NT2/D1 (cell line): ENCODE results near the gene NDUFC1.
A peak's percentile ranks its signal among the peaks of the same experiment; 100 is the strongest.

Source experiments
- DNase-seq: peaks from one replicate; pipeline ENCODE4 v3.0.0-alpha.2; 2011; ENCODE audit warnings: low read depth, low spot score
- H3K27me3 ChIP-seq: 2 replicates; pipeline ENCODE4 v1.6.0; 2011; ENCODE audit warnings: mild to moderate bottlenecking; ENCODE audit not compliant: insufficient read length, insufficient read depth
- H3K36me3 ChIP-seq: 2 replicates; pipeline ENCODE4 v1.6.1; 2011; ENCODE audit warnings: mild to moderate bottlenecking, low read length, mixed read lengths; ENCODE audit not compliant: insufficient read depth, insufficient read length
- H3K4me1 ChIP-seq: 2 replicates; pipeline ENCODE4 v1.5.1; 2011; ENCODE audit not compliant: insufficient read depth, insufficient read length
- H3K4me3 ChIP-seq: 2 replicates; pipeline ENCODE4 v1.5.1; 2011; ENCODE audit warnings: low read depth; ENCODE audit not compliant: insufficient read length
- H3K9ac ChIP-seq: 2 replicates; pipeline ENCODE4 v1.6.0; 2011; ENCODE audit warnings: low read depth; ENCODE audit not compliant: insufficient read length
- H3K9me3 ChIP-seq: 2 replicates; pipeline ENCODE4 v1.5.1; 2011; ENCODE audit warnings: mild to moderate bottlenecking, low read length; ENCODE audit not compliant: insufficient read depth
- SUZ12 ChIP-seq: IDR thresholded peaks from 2 replicates; pipeline ENCODE4 v1.6.1; 2011; ENCODE audit not compliant: insufficient read length, insufficient read depth; ENCODE audit errors: extremely low read depth
- YY1 ChIP-seq: IDR thresholded peaks from 2 replicates; pipeline ENCODE4 v1.6.1; 2011; ENCODE audit not compliant: insufficient read length, insufficient read depth
- ZNF274 ChIP-seq: IDR thresholded peaks from 2 replicates; pipeline ENCODE4 v1.6.1; 2011; ENCODE audit warnings: mild to moderate bottlenecking, low read depth, low read length

The NDUFC1 gene

DNA sequence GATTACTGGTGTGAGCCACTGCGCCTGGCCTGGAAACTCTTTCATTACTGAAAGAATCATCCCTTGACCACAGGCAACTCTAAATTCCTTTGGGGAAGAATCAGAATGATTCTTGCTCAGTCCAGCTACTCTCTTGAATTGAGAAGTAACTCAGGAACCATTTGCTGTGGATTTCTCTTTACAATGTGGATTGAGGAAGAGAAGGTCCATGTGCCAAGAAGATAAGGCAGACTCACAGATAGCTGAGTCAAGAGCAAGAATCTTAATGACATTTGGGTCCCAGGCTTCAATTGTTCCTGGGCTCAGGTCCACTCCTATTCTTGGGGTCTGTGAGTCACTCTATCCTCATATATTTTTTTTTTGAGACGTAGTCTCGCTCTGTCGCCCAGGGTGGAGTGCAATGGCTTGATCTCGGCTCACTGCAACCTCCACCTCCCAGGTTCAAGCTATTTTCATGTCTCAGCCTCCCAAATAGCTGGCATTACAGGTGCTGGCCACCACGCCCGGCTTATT lies 16.0 kb downstream of the NDUFC1 start:
- Histone ChIP-seq H3K27me3 (peaks cover under 1% of the 10 kb centered on the region), H3K36me3 (peaks cover 19% of the 10 kb centered on the region), H3K9me3 (no peaks in the 10 kb centered on the region), H3K4me1 (no peaks in the 10 kb centered on the region), H3K4me3 (no peak overlapping the region), H3K9ac (no peak overlapping the region)
- no peak for DNase-seq
- TF ChIP-seq SUZ12 = no peak
- no peak for TF ChIP-seq YY1
- no peak for TF ChIP-seq ZNF274

DNA sequence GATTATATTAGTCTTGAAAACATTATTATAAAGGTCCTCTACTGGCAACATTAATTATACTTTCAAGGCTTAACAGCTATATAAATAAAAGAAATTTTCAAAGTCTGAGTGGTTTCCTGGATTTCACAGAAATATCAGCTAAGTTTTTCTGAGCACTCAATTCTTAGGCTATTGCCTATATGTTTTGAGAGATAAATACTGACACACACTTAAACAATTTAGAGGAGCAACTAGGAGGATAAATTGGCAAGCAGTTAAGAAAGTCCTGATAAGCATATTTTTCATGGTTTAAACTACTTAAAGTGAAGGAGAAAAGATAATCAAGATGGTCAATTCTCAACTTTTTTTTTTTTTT lies 19.6 kb downstream of the NDUFC1 start:
- Histone ChIP-seq H3K4me3 (no peak overlapping the region), H3K9ac (no peak overlapping the region), H3K36me3 (no peaks in the 10 kb centered on the region), H3K27me3 (peaks cover 34% of the 10 kb centered on the region), H3K9me3 (no peaks in the 10 kb centered on the region), H3K4me1 (no peaks in the 10 kb centered on the region)
- no peak for DNase-seq
- no peak for TF ChIP-seq SUZ12
- TF ChIP-seq YY1 = no peak
- TF ChIP-seq ZNF274 = no peak

- DNase-seq = no peak
- Histone ChIP-seq H3K36me3 (no peaks in the 10 kb centered on the region), H3K9me3 (no peaks in the 10 kb centered on the region), H3K4me1 (no peaks in the 10 kb centered on the region), H3K27me3 (peaks cover 39% of the 10 kb centered on the region), H3K4me3 (no peak overlapping the region), H3K9ac (no peak overlapping the region)
- TF ChIP-seq YY1 (no peak), ZNF274 (no peak), SUZ12 (no peak)
These were observed 20.1 kb downstream of the NDUFC1 start for GRCh38 chr4:139282065-139282720.

GRCh38 chr4:139279760-139280620 lies 22.3 kb downstream of the NDUFC1 start, which contains the start of gene MGARP:
MGARP (minus strand) TSS chr4:139280225; CDS start chr4:139280158, 67 bp downstream.
- Histone ChIP-seq H3K9me3 (no peaks in the 10 kb centered on the region), H3K9ac (peak within 1 kb of the TSS; percentile 76), H3K36me3 (no peaks in the 10 kb centered on the region), H3K27me3 (peaks cover 44% of the 10 kb centered on the region), H3K4me1 (no peaks in the 10 kb centered on the region), H3K4me3 (peak within 1 kb of the TSS; percentile 58)
- DNase-seq = no peak
- TF ChIP-seq ZNF274 (no peak), YY1 (no peak), SUZ12 (no peak)

DNA sequence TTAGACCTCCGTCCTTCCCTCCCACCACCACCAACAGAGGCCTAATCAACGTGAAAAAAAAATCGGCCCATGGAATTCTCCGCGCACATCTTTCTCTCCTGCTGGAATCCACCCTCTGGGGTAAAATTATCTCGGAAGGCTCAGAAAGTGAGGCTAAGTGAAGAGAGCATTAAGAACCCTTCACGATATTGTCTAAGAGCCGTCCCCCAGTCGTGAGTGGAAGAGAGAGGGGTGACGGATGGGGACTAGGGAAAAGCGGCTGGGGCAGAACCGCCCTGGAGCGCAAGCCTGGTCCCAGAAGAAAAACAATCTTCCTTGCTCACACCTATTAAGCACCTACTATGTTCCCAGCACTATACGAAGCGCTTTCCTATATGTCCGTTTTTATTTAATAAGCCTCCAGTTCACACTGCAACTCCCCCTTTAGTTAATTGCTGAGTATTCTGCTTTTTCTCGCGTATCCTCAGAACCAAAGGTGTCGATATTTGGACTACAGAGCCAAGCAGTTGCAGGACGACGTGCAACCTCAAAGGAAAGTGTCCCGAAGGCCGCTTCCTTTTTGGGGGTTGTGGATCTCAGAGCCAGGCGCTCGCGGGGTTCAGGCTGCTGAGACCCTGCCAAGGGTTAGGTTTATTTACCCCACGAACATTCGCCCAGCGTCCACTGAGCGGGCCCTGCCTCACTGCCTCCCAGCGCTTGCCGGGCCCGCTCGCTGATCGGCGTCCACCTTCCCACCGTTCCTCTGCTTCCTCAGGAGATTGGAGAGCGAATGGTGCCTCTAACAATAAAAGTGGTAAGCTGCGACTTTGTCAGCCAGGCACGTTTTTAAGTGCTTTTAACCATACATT lies 23.1 kb downstream of the NDUFC1 start:
- Histone ChIP-seq H3K9me3 (no peaks in the 10 kb centered on the region), H3K4me3 (peak overlapping the region; percentile 58), H3K27me3 (peaks cover 44% of the 10 kb centered on the region), H3K4me1 (no peaks in the 10 kb centered on the region), H3K36me3 (no peaks in the 10 kb centered on the region), H3K9ac (peak overlapping the region; percentile 76)
- TF ChIP-seq SUZ12 (no peak), YY1 (no peak), ZNF274 (no peak)
- no peak for DNase-seq

DNA sequence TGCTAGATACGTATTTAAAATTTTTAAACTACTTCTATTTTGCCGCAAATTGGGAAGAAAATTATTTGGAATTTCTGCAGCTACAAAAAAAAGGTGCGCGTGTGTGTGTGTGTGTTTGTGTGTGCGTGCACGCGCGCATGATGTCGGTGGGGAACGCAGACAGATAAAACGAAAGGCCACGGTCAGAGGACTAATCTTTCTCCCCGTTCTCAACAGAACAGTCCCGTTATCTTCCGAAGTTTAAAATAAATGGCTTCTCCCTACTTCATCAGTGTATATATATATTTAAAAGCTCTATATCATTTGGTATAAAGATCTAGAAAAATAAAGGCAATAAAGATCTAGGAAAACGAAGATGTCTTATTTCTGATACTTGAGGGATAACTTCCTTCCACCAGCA lies 23.8 kb downstream of the NDUFC1 start:
- Histone ChIP-seq H3K4me1 (no peaks in the 10 kb centered on the region), H3K4me3 (no peak overlapping the region), H3K9me3 (no peaks in the 10 kb centered on the region), H3K9ac (no peak overlapping the region), H3K27me3 (peaks cover 44% of the 10 kb centered on the region), H3K36me3 (no peaks in the 10 kb centered on the region)
- DNase-seq = no peak
- TF ChIP-seq YY1 = no peak
- TF ChIP-seq ZNF274 = no peak
- no peak for TF ChIP-seq SUZ12
